ENCODE data around the gene EIF2S3B.

Gene EIF2S3B

GRCh38 chr12:10497602-10498001 is 8.1 kb upstream of the EIF2S3B start:
- no peak overlapping the region for H3K4me3 ChIP-seq (ENCODE audit: low read depth, low read length)

GRCh38 chr12:10498042-10498441 is 7.6 kb upstream of the EIF2S3B start:
- no peak overlapping the region for H3K4me3 ChIP-seq (ENCODE audit: low read depth, low read length)
- no peak for TF ChIP-seq CTCF (IDR thresholded peaks at IDR 0.05; ENCODE audit: low read depth, low read length)

More at GRCh38 chr12:10497602-10498001, 8.1 kb upstream of the EIF2S3B start:
- TF ChIP-seq CTCF (IDR thresholded peaks at IDR 0.05; ENCODE audit: low read depth, low read length), result no peak

- TF ChIP-seq CTCF (IDR thresholded peaks at IDR 0.05; ENCODE audit: low read depth, low read length), result no peak
- no peak overlapping the region for H3K4me3 ChIP-seq (ENCODE audit: low read depth, low read length)
Observed at GRCh38 chr12:10501030-10501429, 4.7 kb upstream of the EIF2S3B start.

GRCh38 chr12:10503460-10503859 is 2.2 kb upstream of the EIF2S3B start:
- TF ChIP-seq CTCF (IDR thresholded peaks at IDR 0.05; ENCODE audit: low read depth, low read length), result no peak
- no peak overlapping the region for H3K4me3 ChIP-seq (ENCODE audit: low read depth, low read length)

GRCh38 chr12:10511756-10512355 is 6.2 kb downstream of the EIF2S3B start:
- H3K4me3 ChIP-seq (ENCODE audit: low read depth, low read length), result no peak overlapping the region
- TF ChIP-seq CTCF (IDR thresholded peaks at IDR 0.05; ENCODE audit: low read depth, low read length), result no peak

GRCh38 chr12:10512798-10513197 is 7.1 kb downstream of the EIF2S3B start:
- no peak for TF ChIP-seq CTCF (IDR thresholded peaks at IDR 0.05; ENCODE audit: low read depth, low read length)

GRCh38 chr12:10521555-10521954 is 15.9 kb downstream of the EIF2S3B start:
- H3K4me3 ChIP-seq (ENCODE audit: low read depth, low read length), result no peak overlapping the region
- no peak for TF ChIP-seq CTCF (IDR thresholded peaks at IDR 0.05; ENCODE audit: low read depth, low read length)

More at GRCh38 chr12:10512798-10513197, 7.1 kb downstream of the EIF2S3B start:
- no peak overlapping the region for H3K4me3 ChIP-seq (ENCODE audit: low read depth, low read length)
